OCI-LY3 (cell line): Measurements from ENCODE around the gene OTUD4.

Experiments used
- H2AFZ ChIP-seq: fragments of 200-600, 300-600 bp; shearing (Covaris generic); 2 replicates; pipeline ENCODE4 v1.6.0; 2014; ENCODE audit warnings: antibody characterized with exemption, low read depth, low read length
- H3K27ac ChIP-seq: fragments of 200-600, 300-600 bp; sonication (generic); 2 replicates; pipeline ENCODE4 v1.5.1; 2014; ENCODE audit warnings: mild to moderate bottlenecking, low read length, moderate library complexity, mixed read lengths
- H3K27me3 ChIP-seq: fragments of 200-600, 300-600 bp; sonication (generic); 2 replicates; pipeline ENCODE4 v1.6.1; 2014; ENCODE audit warnings: low read depth, low read length, mixed read lengths
- H3K36me3 ChIP-seq: fragments of 200-600, 300-600 bp; sonication (generic); replicated peaks from 2 replicates; pipeline ENCODE3; 2014; ENCODE audit warnings: low read depth, low read length, mixed read lengths
- H3K4me1 ChIP-seq: fragments of 300-600, 200-600 bp; sonication (generic); 2 replicates; pipeline ENCODE4 v1.6.1; 2014; ENCODE audit warnings: low read length, mixed read lengths
- H3K4me2 ChIP-seq: fragments of 200-600, 300-600 bp; sonication (generic); 2 replicates; pipeline ENCODE4 v1.6.1; 2014; ENCODE audit warnings: low read length, mixed read lengths
- H3K4me3 ChIP-seq: fragments of 300-600, 200-600 bp; sonication (generic); 2 replicates; pipeline ENCODE4 v1.5.1; 2014; ENCODE audit warnings: antibody characterized with exemption, mild to moderate bottlenecking, low read length, moderate library complexity
- H3K79me2 ChIP-seq: fragments of 300-600, 200-600 bp; shearing (Covaris generic); 2 replicates; pipeline ENCODE4 v1.6.1; 2014; ENCODE audit warnings: mild to moderate bottlenecking, low read length, mixed read lengths
- H3K9ac ChIP-seq: fragments of 300-600, 200-600 bp; shearing (Covaris generic); 2 replicates; pipeline ENCODE4 v1.6.0; 2014; ENCODE audit warnings: mild to moderate bottlenecking, low read length, moderate library complexity
- H3K9me3 ChIP-seq: fragments of 200-600, 300-600 bp; shearing (Covaris generic); 2 replicates; pipeline ENCODE4 v1.6.1; 2014; ENCODE audit warnings: low read length, mixed read lengths; ENCODE audit not compliant: insufficient read depth
- H4K20me1 ChIP-seq: fragments of 200-600, 300-600 bp; sonication (generic); 2 replicates; pipeline ENCODE4 v1.6.1; 2016; ENCODE audit warnings: low read length, mixed read lengths; ENCODE audit not compliant: insufficient read depth
- EZH2phosphoT487 ChIP-seq: fragments of 200-600 bp; shearing (Covaris generic); IDR thresholded peaks from 2 replicates; pipeline ENCODE4 v1.6.1; 2018; ENCODE audit warnings: antibody characterized with exemption, mixed run types, low read depth
- TF ChIP-seq, protein P1 (sequence below): fragments of 200-600, 300-600 bp; sonication (generic); IDR thresholded peaks from 2 replicates; pipeline ENCODE4 v1.5.1; 2014; ENCODE audit warnings: antibody characterized with exemption, low read length, low read depth

OTUD4 gene

GRCh38 chr4:145155268-145155870, 25.0 kb downstream of the OTUD4 start:
- Histone ChIP-seq H3K4me3 (no peak overlapping the region), H3K79me2 (peaks cover 26% of the 10 kb centered on the region), H3K9me3 (no peaks in the 10 kb centered on the region), H2AFZ (no peak overlapping the region), H3K4me2 (no peak overlapping the region), H3K9ac (no peak overlapping the region), H3K36me3 (peaks cover 61% of the 10 kb centered on the region), H4K20me1 (peaks cover 16% of the 10 kb centered on the region; the same call in 1 of the 2 replicates), H3K27me3 (no peaks in the 10 kb centered on the region), H3K27ac (no peak overlapping the region), H3K4me1 (peaks cover 14% of the 10 kb centered on the region)
- TF ChIP-seq, protein P1, sequence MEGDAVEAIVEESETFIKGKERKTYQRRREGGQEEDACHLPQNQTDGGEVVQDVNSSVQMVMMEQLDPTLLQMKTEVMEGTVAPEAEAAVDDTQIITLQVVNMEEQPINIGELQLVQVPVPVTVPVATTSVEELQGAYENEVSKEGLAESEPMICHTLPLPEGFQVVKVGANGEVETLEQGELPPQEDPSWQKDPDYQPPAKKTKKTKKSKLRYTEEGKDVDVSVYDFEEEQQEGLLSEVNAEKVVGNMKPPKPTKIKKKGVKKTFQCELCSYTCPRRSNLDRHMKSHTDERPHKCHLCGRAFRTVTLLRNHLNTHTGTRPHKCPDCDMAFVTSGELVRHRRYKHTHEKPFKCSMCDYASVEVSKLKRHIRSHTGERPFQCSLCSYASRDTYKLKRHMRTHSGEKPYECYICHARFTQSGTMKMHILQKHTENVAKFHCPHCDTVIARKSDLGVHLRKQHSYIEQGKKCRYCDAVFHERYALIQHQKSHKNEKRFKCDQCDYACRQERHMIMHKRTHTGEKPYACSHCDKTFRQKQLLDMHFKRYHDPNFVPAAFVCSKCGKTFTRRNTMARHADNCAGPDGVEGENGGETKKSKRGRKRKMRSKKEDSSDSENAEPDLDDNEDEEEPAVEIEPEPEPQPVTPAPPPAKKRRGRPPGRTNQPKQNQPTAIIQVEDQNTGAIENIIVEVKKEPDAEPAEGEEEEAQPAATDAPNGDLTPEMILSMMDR = no peak
- no peak for TF ChIP-seq EZH2phosphoT487

- Histone ChIP-seq H3K9ac (no peak overlapping the region), H3K4me3 (no peak overlapping the region), H3K4me2 (no peak overlapping the region), H2AFZ (no peak overlapping the region), H3K4me1 (peaks cover 6% of the 10 kb centered on the region), H3K9me3 (no peaks in the 10 kb centered on the region), H3K79me2 (peaks cover 20% of the 10 kb centered on the region), H4K20me1 (peaks cover 8% of the 10 kb centered on the region; the same call in 1 of the 2 replicates), H3K27ac (no peak overlapping the region), H3K36me3 (peaks cover 65% of the 10 kb centered on the region), H3K27me3 (no peaks in the 10 kb centered on the region)
- no peak for TF ChIP-seq EZH2phosphoT487
- TF ChIP-seq, protein P1 = peak; percentile 67
These were observed 25.8 kb downstream of the OTUD4 start for GRCh38 chr4:145154573-145154972.

DNA sequence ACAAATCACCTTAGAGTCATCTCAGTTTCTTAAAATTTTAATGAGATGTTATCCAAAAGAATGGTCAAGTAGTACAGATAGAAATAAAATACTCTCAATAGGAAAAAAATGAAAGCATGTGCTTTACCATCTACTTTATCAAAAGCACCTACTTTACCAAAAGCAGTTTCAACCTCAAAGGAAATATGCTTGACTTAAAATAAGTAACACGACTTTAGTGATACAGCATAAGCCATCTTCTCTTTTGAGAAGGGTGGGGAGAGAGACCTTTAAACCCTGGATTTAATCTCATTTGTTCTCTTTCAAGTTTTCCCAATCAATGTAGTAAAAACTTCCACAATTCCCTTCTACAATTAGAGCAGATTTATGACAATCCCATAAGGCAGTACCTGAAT, 26.5 kb downstream of the OTUD4 start:
- H4K20me1 ChIP-seq = peaks cover 3% of the 10 kb centered on the region; the same call in 1 of the 2 replicates
- no peak overlapping the region for H3K4me3 ChIP-seq
- no peak overlapping the region for H3K4me2 ChIP-seq
- no peak overlapping the region for H2AFZ ChIP-seq
- TF ChIP-seq EZH2phosphoT487 = no peak
- TF ChIP-seq, protein P1 = no peak
- peaks cover 66% of the 10 kb centered on the region for H3K36me3 ChIP-seq
- peaks cover 17% of the 10 kb centered on the region for H3K79me2 ChIP-seq
- no peaks in the 10 kb centered on the region for H3K27me3 ChIP-seq
- no peak overlapping the region for H3K9ac ChIP-seq
- no peaks in the 10 kb centered on the region for H3K9me3 ChIP-seq
- H3K4me1 ChIP-seq = no peaks in the 10 kb centered on the region
- H3K27ac ChIP-seq = no peak overlapping the region

DNA sequence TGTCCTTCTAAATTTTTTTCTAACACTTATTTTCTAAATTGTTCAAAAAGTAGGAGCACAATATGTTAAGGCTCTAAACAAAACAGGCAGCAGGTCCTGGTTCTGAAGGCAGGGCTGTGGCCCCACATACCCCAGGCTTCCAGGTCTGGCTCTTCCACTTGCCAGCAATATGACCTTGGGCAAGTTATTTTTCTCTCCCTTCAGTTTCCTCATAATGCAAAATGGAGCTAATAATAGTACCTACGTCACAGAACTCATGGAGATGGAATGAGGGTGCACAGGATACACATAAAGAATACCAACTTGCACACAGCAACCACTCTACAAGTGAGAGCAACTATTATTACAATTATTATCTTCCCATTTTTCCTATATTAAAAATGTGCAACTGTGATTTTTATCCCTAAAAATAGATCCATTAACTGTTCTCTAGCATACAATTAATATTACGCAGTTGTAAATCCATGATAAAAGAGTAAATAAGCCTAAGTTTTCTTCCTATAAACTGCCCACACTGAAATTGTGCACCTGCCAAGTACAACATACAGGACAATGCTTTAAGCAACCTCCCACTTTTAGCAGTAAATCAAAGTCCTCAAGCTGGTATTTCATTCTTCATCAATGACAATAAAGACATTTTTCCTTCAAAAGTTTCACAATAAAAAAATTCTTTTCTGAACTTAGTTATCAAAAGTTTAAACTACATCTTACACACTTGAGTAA, 27.0 kb downstream of the OTUD4 start:
- Histone ChIP-seq H3K36me3 (peaks cover 65% of the 10 kb centered on the region), H3K4me2 (no peak overlapping the region), H3K9me3 (no peaks in the 10 kb centered on the region)

More for the DNA sequence above, 27.0 kb downstream of the OTUD4 start:
- Histone ChIP-seq H3K4me1 (no peaks in the 10 kb centered on the region), H3K4me3 (no peak overlapping the region), H3K79me2 (peaks cover 16% of the 10 kb centered on the region), H2AFZ (no peak overlapping the region), H3K9ac (no peak overlapping the region), H3K27me3 (no peaks in the 10 kb centered on the region), H3K27ac (no peak overlapping the region), H4K20me1 (no peaks in the 10 kb centered on the region)
- no peak for TF ChIP-seq EZH2phosphoT487
- TF ChIP-seq, protein P1 = no peak
